SK-N-SH treated with all-trans-retinoic acid at 6 μM for 48 hours (cell line): ENCODE measurements around the gene ATRIP.
A peak's percentile ranks its signal among the peaks of the same experiment; 100 is the strongest.

Source experiments
- ATAC-seq: fragments of 200-7000 bp; cut with Tn5 transposase; 3 replicates; pipeline ENCODE4 v1.9.1; 2020; ENCODE audit warnings: mild to moderate bottlenecking, moderate library complexity
- ARNTL ChIP-seq: fragments of 450-650 bp; formaldehyde crosslinking; IDR thresholded peaks from 2 replicates; pipeline ENCODE4 v1.5.0; 2020; ENCODE audit warnings: low read depth, mild to moderate bottlenecking, moderate library complexity, borderline replicate concordance
- BACH2 ChIP-seq: fragments of 250-450 bp; sonication (Bioruptor Pico); IDR thresholded peaks from 2 replicates; pipeline ENCODE4 v1.9.0; 2021; ENCODE audit warnings: mild to moderate bottlenecking, borderline replicate concordance
- CREB5 ChIP-seq: fragments of 250-450 bp; sonication (Bioruptor Pico); IDR thresholded peaks from 2 replicates; pipeline ENCODE4 v1.5.1; 2020; ENCODE audit warnings: low read depth, mild to moderate bottlenecking, moderate library complexity
- CSDC2 ChIP-seq: fragments of 250-450 bp; sonication (Bioruptor Pico); IDR thresholded peaks from 2 replicates; pipeline ENCODE4 v1.5.0; 2020; ENCODE audit warnings: mild to moderate bottlenecking, moderate library complexity
- CSRNP3 ChIP-seq: fragments of 250-450 bp; sonication (Bioruptor Pico); IDR thresholded peaks from 2 replicates; pipeline ENCODE4 v1.5.1; 2021; ENCODE audit warnings: mild to moderate bottlenecking, moderate library complexity
- ESRRG ChIP-seq: fragments of 250-450 bp; sonication (Bioruptor Pico); IDR thresholded peaks from 2 replicates; pipeline ENCODE4 v1.6.1; 2021; ENCODE audit warnings: mild to moderate bottlenecking
- GLIS3 ChIP-seq: fragments of 250-450 bp; sonication (Bioruptor Pico); IDR thresholded peaks from 2 replicates; pipeline ENCODE4 v1.5.0; 2020; ENCODE audit warnings: mild to moderate bottlenecking, moderate library complexity
- ISL1 ChIP-seq: fragments of 250-450 bp; sonication (Bioruptor Pico); IDR thresholded peaks from 2 replicates; pipeline ENCODE4 v2.1.2; 2022; ENCODE audit warnings: mild to moderate bottlenecking, moderate library complexity
- OSR1 ChIP-seq: fragments of 250-450 bp; sonication (Bioruptor Pico); IDR thresholded peaks from 2 replicates; pipeline ENCODE4 v1.8.0; 2022; ENCODE audit warnings: moderate library complexity, mild to moderate bottlenecking, inconsistent platforms
- PATZ1 ChIP-seq: fragments of 250-450 bp; sonication (Bioruptor Pico); IDR thresholded peaks from 2 replicates; pipeline ENCODE4 v1.8.0; 2020; ENCODE audit warnings: mild to moderate bottlenecking, moderate library complexity, borderline replicate concordance
- POU6F1 ChIP-seq: fragments of 250-450 bp; sonication (Bioruptor Pico); IDR thresholded peaks from 2 replicates; pipeline ENCODE4 v1.8.0; 2021; ENCODE audit warnings: low read depth, mild to moderate bottlenecking, moderate library complexity, borderline replicate concordance
- PPARA ChIP-seq: fragments of 250-450 bp; sonication (Bioruptor Pico); IDR thresholded peaks from 2 replicates; pipeline ENCODE4 v1.5.0; 2020; ENCODE audit warnings: mild to moderate bottlenecking, borderline replicate concordance
- RARB ChIP-seq: fragments of 250-450 bp; sonication (Bioruptor Pico); IDR thresholded peaks from 2 replicates; pipeline ENCODE4 v1.8.0; 2021; ENCODE audit warnings: mild to moderate bottlenecking, moderate library complexity
- SNAI2 ChIP-seq: fragments of 250-450 bp; sonication (Bioruptor Pico); IDR thresholded peaks from 2 replicates; pipeline ENCODE4 v1.5.0; 2020; ENCODE audit warnings: mild to moderate bottlenecking, moderate library complexity
- TCF4 ChIP-seq: fragments of 250-450 bp; sonication (Bioruptor Pico); IDR thresholded peaks from 2 replicates; pipeline ENCODE4 v1.8.0; 2021; ENCODE audit warnings: mild to moderate bottlenecking, moderate library complexity, borderline replicate concordance
- TOX ChIP-seq: fragments of 250-450 bp; sonication (Bioruptor Pico); IDR thresholded peaks from 2 replicates; pipeline ENCODE4 v1.8.0; 2021; ENCODE audit warnings: mild to moderate bottlenecking, moderate library complexity, borderline replicate concordance
- TSHZ2 ChIP-seq: fragments of 250-450 bp; sonication (Bioruptor Pico); IDR thresholded peaks from 2 replicates; pipeline ENCODE4 v1.5.0; 2020; ENCODE audit warnings: mild to moderate bottlenecking, moderate library complexity
- ZC3H10 ChIP-seq: fragments of 250-450 bp; sonication (Bioruptor Pico); IDR thresholded peaks from 2 replicates; pipeline ENCODE4 v1.5.1; 2021; ENCODE audit warnings: mild to moderate bottlenecking, moderate library complexity
- ZFP3 ChIP-seq: fragments of 250-450 bp; sonication (Bioruptor Pico); IDR thresholded peaks from 2 replicates; pipeline ENCODE4 v1.5.0; 2020; ENCODE audit warnings: mild to moderate bottlenecking, moderate library complexity
- ZFP30 ChIP-seq: fragments of 450-650 bp; formaldehyde crosslinking; IDR thresholded peaks from 2 replicates; pipeline ENCODE4 v1.5.0; 2022; ENCODE audit warnings: mild to moderate bottlenecking, moderate library complexity
- ZNF565 ChIP-seq: fragments of 450-650 bp; formaldehyde crosslinking; conservative IDR thresholded peaks from 2 replicates; pipeline ENCODE4 v1.5.0; 2020; ENCODE audit warnings: low read depth, mild to moderate bottlenecking, moderate library complexity
- ZNF70 ChIP-seq: fragments of 450-650 bp; formaldehyde crosslinking; IDR thresholded peaks from 2 replicates; pipeline ENCODE4 v1.5.0; 2020; ENCODE audit warnings: mild to moderate bottlenecking, moderate library complexity
- ZNF8 ChIP-seq: fragments of 450-650 bp; formaldehyde crosslinking; IDR thresholded peaks from 2 replicates; pipeline ENCODE4 v1.5.0; 2020; ENCODE audit warnings: mild to moderate bottlenecking, moderate library complexity

The ATRIP gene

GRCh38 chr3:48434591-48435222 lies 11.8 kb upstream of the ATRIP start:
- no peak for ATAC-seq
- TF ChIP-seq SNAI2 (CRISPR knock-in tag), result no peak
- no peak for TF ChIP-seq ESRRG
- TF ChIP-seq PPARA (CRISPR knock-in tag), result no peak

- ATAC-seq, result no peak
- no peak for TF ChIP-seq ZNF8 (CRISPR knock-in tag)
- TF ChIP-seq PPARA (CRISPR knock-in tag), result no peak
- TF ChIP-seq ZFP30 (CRISPR knock-in tag), result no peak
- TF ChIP-seq SNAI2 (CRISPR knock-in tag), result no peak
- TF ChIP-seq ZNF565 (CRISPR knock-in tag), result no peak
- TF ChIP-seq ZC3H10, result no peak
- no peak for TF ChIP-seq ZFP3 (CRISPR knock-in tag)
- TF ChIP-seq GLIS3, result no peak
- no peak for TF ChIP-seq ISL1
- TF ChIP-seq OSR1, result no peak
These were observed 11.3 kb upstream of the ATRIP start for GRCh38 chr3:48435223-48435595.

- TF ChIP-seq ZNF8 (CRISPR knock-in tag) (no peak), SNAI2 (CRISPR knock-in tag) (no peak), ESRRG (no peak), ZNF70 (CRISPR knock-in tag) (no peak), ZC3H10 (no peak), TCF4 (CRISPR knock-in tag) (no peak), TSHZ2 (CRISPR knock-in tag) (no peak), PATZ1 (CRISPR knock-in tag) (no peak), ZFP30 (CRISPR knock-in tag) (no peak), OSR1 (no peak), ZFP3 (CRISPR knock-in tag) (no peak), CREB5 (no peak), CSDC2 (CRISPR knock-in tag) (no peak)
- peak; percentile 66 for ATAC-seq
These were observed 10.6 kb upstream of the ATRIP start for GRCh38 chr3:48435774-48436476.

GRCh38 chr3:48436477-48436787 lies 10.1 kb upstream of the ATRIP start:
- no peak for ATAC-seq

More at GRCh38 chr3:48436477-48436787, 10.1 kb upstream of the ATRIP start:
- no peak for TF ChIP-seq ZC3H10
- TF ChIP-seq ZNF8 (CRISPR knock-in tag), result no peak
- TF ChIP-seq PATZ1 (CRISPR knock-in tag), result no peak
- no peak for TF ChIP-seq ZFP30 (CRISPR knock-in tag)
- TF ChIP-seq OSR1, result no peak
- no peak for TF ChIP-seq ISL1
- TF ChIP-seq ZNF565 (CRISPR knock-in tag), result no peak
- TF ChIP-seq TOX (CRISPR knock-in tag), result no peak
- TF ChIP-seq ESRRG, result no peak
- TF ChIP-seq RARB, result no peak
- no peak for TF ChIP-seq SNAI2 (CRISPR knock-in tag)
- no peak for TF ChIP-seq POU6F1 (CRISPR knock-in tag)
- TF ChIP-seq BACH2 (CRISPR knock-in tag), result no peak
- no peak for TF ChIP-seq ZNF70 (CRISPR knock-in tag)
- TF ChIP-seq GLIS3, result no peak
- TF ChIP-seq ARNTL (CRISPR knock-in tag), result no peak
- no peak for TF ChIP-seq ZFP3 (CRISPR knock-in tag)
- TF ChIP-seq CSRNP3 (CRISPR knock-in tag), result no peak
